Dendritic cell treated with granulocyte-macrophage colony-stimulating factor and Interleukin-4, amounts not matched to agents 40 ng/mL and 50 ng/mL, for 4 days (primary cell): Measurements from ENCODE around the gene HIP1.
"Not testable (repeated sequence)": the region's sequence is repeated elsewhere in the genome, so short reads cannot be mapped to it uniquely, and the experiment has no call there.

Experiments
- H3K27ac Mint-ChIP-seq: one replicate; pipeline ENCODE4 v1.8.0; 2022; ENCODE audit warnings: mild to moderate bottlenecking, mixed read lengths
- H3K27me3 Mint-ChIP-seq: one replicate; pipeline ENCODE4 v1.8.0; 2022; ENCODE audit warnings: mild to moderate bottlenecking, mixed read lengths
- H3K36me3 Mint-ChIP-seq: one replicate; pipeline ENCODE4 v1.8.0; 2022; ENCODE audit warnings: low read depth, mixed read lengths
- H3K4me1 Mint-ChIP-seq: one replicate; pipeline ENCODE4 v1.8.0; 2022; ENCODE audit warnings: low read depth, mixed read lengths
- H3K4me3 Mint-ChIP-seq: one replicate; pipeline ENCODE4 v1.8.0; 2022; ENCODE audit warnings: mild to moderate bottlenecking, moderate library complexity, mixed read lengths
- H3K9me3 Mint-ChIP-seq: one replicate; pipeline ENCODE4 v1.8.0; 2022; ENCODE audit warnings: mixed read lengths
- intact Hi-C: fragments of 100-400 bp; cut with micrococcal nuclease; formaldehyde crosslinking; loops from one replicate; pipeline ENCODE4 v1.15.0; 2022

HIP1 gene

GRCh38 chr7:75579899-75580298 is 158.8 kb downstream of the HIP1 start:
- intact Hi-C loops = no loop called here
- H3K27ac Mint-ChIP-seq = no peak overlapping the region
- H3K4me1 Mint-ChIP-seq = peaks cover 8% of the 10 kb centered on the region
- H3K36me3 Mint-ChIP-seq = peaks cover 97% of the 10 kb centered on the region
- no peak overlapping the region for H3K4me3 Mint-ChIP-seq
- H3K9me3 Mint-ChIP-seq = no peaks in the 10 kb centered on the region
- H3K27me3 Mint-ChIP-seq = no peaks in the 10 kb centered on the region

GRCh38 chr7:75578081-75578480 is 160.7 kb downstream of the HIP1 start:
- H3K4me3 Mint-ChIP-seq = no peak overlapping the region
- intact Hi-C loops = no loop called here
- H3K36me3 Mint-ChIP-seq = peaks cover 97% of the 10 kb centered on the region
- H3K27ac Mint-ChIP-seq = no peak overlapping the region
- no peaks in the 10 kb centered on the region for H3K27me3 Mint-ChIP-seq
- H3K4me1 Mint-ChIP-seq = no peaks in the 10 kb centered on the region
- no peaks in the 10 kb centered on the region for H3K9me3 Mint-ChIP-seq

- Mint-ChIP-seq H3K36me3 (peaks cover 96% of the 10 kb centered on the region), H3K27ac (no peak overlapping the region)
Measured at GRCh38 chr7:75575488-75576121, 163.1 kb downstream of the HIP1 start.

GRCh38 chr7:75573477-75574019 is 165.2 kb downstream of the HIP1 start:
- no peak overlapping the region for H3K27ac Mint-ChIP-seq
- H3K4me1 Mint-ChIP-seq = peaks cover 12% of the 10 kb centered on the region
- peaks cover 82% of the 10 kb centered on the region for H3K36me3 Mint-ChIP-seq
- no peaks in the 10 kb centered on the region for H3K9me3 Mint-ChIP-seq
- no peak overlapping the region for H3K4me3 Mint-ChIP-seq
- no peaks in the 10 kb centered on the region for H3K27me3 Mint-ChIP-seq
- intact Hi-C loops = no loop called here

More at GRCh38 chr7:75575488-75576121, 163.1 kb downstream of the HIP1 start:
- Mint-ChIP-seq H3K4me1 (peaks cover 5% of the 10 kb centered on the region), H3K4me3 (no peak overlapping the region), H3K27me3 (no peaks in the 10 kb centered on the region), H3K9me3 (no peaks in the 10 kb centered on the region)
- intact Hi-C loops = no loop called here

- H3K27me3 Mint-ChIP-seq = no peaks in the 10 kb centered on the region
- H3K9me3 Mint-ChIP-seq = no peaks in the 10 kb centered on the region
- no peak overlapping the region for H3K27ac Mint-ChIP-seq
- intact Hi-C loops = no loop called here
- H3K4me1 Mint-ChIP-seq = peaks cover 12% of the 10 kb centered on the region
- no peak overlapping the region for H3K4me3 Mint-ChIP-seq
- H3K36me3 Mint-ChIP-seq = peaks cover 84% of the 10 kb centered on the region
Measured at GRCh38 chr7:75572814-75573213, 165.9 kb downstream of the HIP1 start.

GRCh38 chr7:75572396-75572795 is 166.3 kb downstream of the HIP1 start:
- H3K4me3 Mint-ChIP-seq = no peak overlapping the region
- intact Hi-C loops = no loop called here
- H3K27ac Mint-ChIP-seq = no peak overlapping the region
- no peaks in the 10 kb centered on the region for H3K27me3 Mint-ChIP-seq
- H3K9me3 Mint-ChIP-seq = no peaks in the 10 kb centered on the region
- H3K36me3 Mint-ChIP-seq = peaks cover 84% of the 10 kb centered on the region
- peaks cover 12% of the 10 kb centered on the region for H3K4me1 Mint-ChIP-seq

GRCh38 chr7:75571209-75571608 is 167.5 kb downstream of the HIP1 start:
- no peak overlapping the region for H3K4me3 Mint-ChIP-seq
- no peaks in the 10 kb centered on the region for H3K27me3 Mint-ChIP-seq
- H3K27ac Mint-ChIP-seq = peak overlapping the region; percentile 64
- H3K9me3 Mint-ChIP-seq = no peaks in the 10 kb centered on the region
- intact Hi-C loops = no loop called here
- H3K36me3 Mint-ChIP-seq = peaks cover 84% of the 10 kb centered on the region
- H3K4me1 Mint-ChIP-seq = peaks cover 20% of the 10 kb centered on the region

- not testable (repeated sequence) for H3K4me3 Mint-ChIP-seq, H3K27me3 Mint-ChIP-seq, H3K9me3 Mint-ChIP-seq
- Mint-ChIP-seq H3K4me1 (peaks cover 34% of the 10 kb centered on the region), H3K27ac (peak overlapping the region; percentile 93), H3K36me3 (peaks cover 84% of the 10 kb centered on the region)
- intact Hi-C loops = loop anchor here (2.0 kb wide), 1 partner anchor 35 kb away; no protein-coding TSS in a partner anchor
Measured at GRCh38 chr7:75569629-75570282, 169.0 kb downstream of the HIP1 start.

- Mint-ChIP-seq H3K27me3 (no peaks in the 10 kb centered on the region), H3K9me3 (no peaks in the 10 kb centered on the region), H3K4me3 (no peak overlapping the region), H3K36me3 (peaks cover 84% of the 10 kb centered on the region), H3K27ac (peak overlapping the region; percentile 93), H3K4me1 (peaks cover 34% of the 10 kb centered on the region)
- intact Hi-C loops = loop anchor here (2.0 kb wide), 1 partner anchor 33 kb away; no protein-coding TSS in a partner anchor
Measured at GRCh38 chr7:75567948-75568595, 170.7 kb downstream of the HIP1 start.

GRCh38 chr7:75565132-75565837 is 173.5 kb downstream of the HIP1 start:
- peaks cover 89% of the 10 kb centered on the region for H3K36me3 Mint-ChIP-seq
- H3K27ac Mint-ChIP-seq = peak overlapping the region; percentile 64
- H3K9me3 Mint-ChIP-seq = no peaks in the 10 kb centered on the region
- intact Hi-C loops = no loop called here
- H3K27me3 Mint-ChIP-seq = no peaks in the 10 kb centered on the region
- peaks cover 29% of the 10 kb centered on the region for H3K4me1 Mint-ChIP-seq
- H3K4me3 Mint-ChIP-seq = no peak overlapping the region

- no peak overlapping the region for H3K4me3 Mint-ChIP-seq
- no peak overlapping the region for H3K27ac Mint-ChIP-seq
- no peaks in the 10 kb centered on the region for H3K9me3 Mint-ChIP-seq
- intact Hi-C loops = no loop called here
- H3K4me1 Mint-ChIP-seq = peaks cover 22% of the 10 kb centered on the region
- H3K27me3 Mint-ChIP-seq = no peaks in the 10 kb centered on the region
- H3K36me3 Mint-ChIP-seq = peaks cover 99% of the 10 kb centered on the region
Measured at GRCh38 chr7:75563171-75563570, 175.6 kb downstream of the HIP1 start.

- no peak overlapping the region for H3K4me3 Mint-ChIP-seq
- peaks cover 99% of the 10 kb centered on the region for H3K36me3 Mint-ChIP-seq
- no peaks in the 10 kb centered on the region for H3K9me3 Mint-ChIP-seq
- H3K27me3 Mint-ChIP-seq = no peaks in the 10 kb centered on the region
- intact Hi-C loops = no loop called here
- H3K4me1 Mint-ChIP-seq = peaks cover 2% of the 10 kb centered on the region
- H3K27ac Mint-ChIP-seq = no peak overlapping the region
Measured at GRCh38 chr7:75559976-75560365, 178.8 kb downstream of the HIP1 start.

GRCh38 chr7:75559355-75559975 is 179.3 kb downstream of the HIP1 start:
- no peaks in the 10 kb centered on the region for H3K4me1 Mint-ChIP-seq
- no peak overlapping the region for H3K27ac Mint-ChIP-seq
- intact Hi-C loops = no loop called here
- no peaks in the 10 kb centered on the region for H3K27me3 Mint-ChIP-seq
- H3K36me3 Mint-ChIP-seq = peaks cover 99% of the 10 kb centered on the region
- H3K9me3 Mint-ChIP-seq = no peaks in the 10 kb centered on the region
- no peak overlapping the region for H3K4me3 Mint-ChIP-seq
